Right lobe of liver (tissue), 6 donors: ENCODE results near the gene RARB. TPM values are rescaled to one million over a fixed set of nuclear protein-coding genes. Genes with fewer than 3 reads are reported as not detected.
A peak's percentile ranks its signal among the peaks of the same experiment; 100 is the strongest.

Source experiments
- ATAC-seq, 4 donors: fragments of 200-7000 bp; cut with Tn5 transposase; one replicate each; pipeline ENCODE4 v1.9.1; 2020; ENCODE audit warnings: mild to moderate bottlenecking in 4 of 4, moderate library complexity in 4 of 4
- DNase-seq, 3 donors: peaks; one replicate each; pipeline ENCODE4 v3.0.0-alpha.2; 2020
- H3K27ac ChIP-seq, 3 donors: fragments of 200-600 bp; one replicate each; pipeline ENCODE4 v1.8.0; 2022
- H3K27me3 ChIP-seq, 2 donors: fragments of 200-600 bp; one replicate each; pipeline ENCODE4 v1.8.0; 2022
- H3K36me3 ChIP-seq, 4 donors: fragments of 200-600 bp; sonication (generic) in 1 of 4; one replicate each; pipeline versions ENCODE4 v1.5.1 to v1.8.0; 2017 to 2022; ENCODE audit warnings: control low read depth in 1 of 4
- H3K4me1 ChIP-seq, 4 donors: fragments of 200-600 bp; sonication (generic) in 1 of 4; one replicate each; pipeline versions ENCODE4 v1.5.1 to v1.8.0; 2017 to 2022; ENCODE audit warnings: control low read depth in 1 of 4
- H3K4me3 ChIP-seq, 3 donors: fragments of 200-600 bp; one replicate each; pipeline ENCODE4 v1.8.0; 2022
- H3K9me3 ChIP-seq, 4 donors: fragments of 200-600 bp; sonication (generic) in 1 of 4; one replicate each; pipeline versions ENCODE4 v1.5.1 to v1.8.0; 2017 to 2022; ENCODE audit warnings: control low read depth in 1 of 4
- CTCF ChIP-seq, 4 donors: fragments of 200-600 bp in 3 of 4; fragments of 450-650 bp in 1 of 4; IDR thresholded peaks; one replicate each; pipeline versions ENCODE4 v1.5.1 to v1.8.0; 2016 to 2022; ENCODE audit warnings: antibody characterized with exemption in 4 of 4, mild to moderate bottlenecking in 2 of 4
- POLR2A ChIP-seq: fragments of 450-650 bp; IDR thresholded peaks from one replicate; pipeline ENCODE4 v1.6.1; 2017; ENCODE audit warnings: antibody characterized with exemption, mild to moderate bottlenecking
- WGBS: methylation state at CpG from one replicate; pipeline ENCODE4 v1.1.6; 2018; ENCODE audit warnings: low coverage, low lambda C conversion rate; ENCODE audit not compliant: insufficient coverage; ENCODE audit errors: missing lambda C conversion rate; 5-methylcytosine and 5-hydroxymethylcytosine counted together
- intact Hi-C, 2 donors: fragments of 100-400 bp; cut with DNase I; formaldehyde crosslinking; loops; one replicate each; pipeline versions ENCODE4 v1.11.2 to v1.14.1; 2022
- total RNA-seq, 6 experiments: library from RNA; depleted of rRNA in 2 of 6; stranded (reverse); fragments of >200 nt in 2 of 6; fragmentation: NEBNext Ultra II Directional in 3 of 6; extraction: Animal tissue kit (Norgen Biotek cat#: 25700) in 3 of 6; gene quantifications; one replicate each; pipeline versions ENCODE4 v1.1.0 to v1.2.4, GENCODE V29; 2016 to 2023
- donor health status: DM: no; HTN: yes; CAD: no.
- donor health status: DM: no; HTN: no; CAD: no.
- donor health status: DM: no; HTN: no; CAD: no.
- donor health status: DM: no; HTN: yes; CAD: no.
- donor health status: DM: no; HTN: yes; CAD: no.

RARB gene
- total RNA-seq, 6 experiments from 2014 or later: 1.2 to 2.8 (median 2.1) TPM

- 59% methylated on average over 15 of the region's 19 CpGs for WGBS
- no peak for DNase-seq
- Histone ChIP-seq H3K4me3 (no peak overlapping the region), H3K9me3 (no peaks in the 10 kb centered on the region), H3K27ac (no peak overlapping the region), H3K27me3 (no peaks in the 10 kb centered on the region), H3K36me3 (no peaks in the 10 kb centered on the region), H3K4me1 (no peaks in the 10 kb centered on the region)
- no peak for ATAC-seq
- intact Hi-C loops: no loop called here
- TF ChIP-seq CTCF (IDR thresholded peaks at IDR 0.05) (no peak), POLR2A (no peak)
Measured at GRCh38 chr3:25573386-25574171, 145.5 kb downstream of the RARB start.

GRCh38 chr3:25574172-25574765, 146.2 kb downstream of the RARB start:
- Histone ChIP-seq H3K27me3 (no peaks in the 10 kb centered on the region), H3K36me3 (no peaks in the 10 kb centered on the region), H3K9me3 (no peaks in the 10 kb centered on the region), H3K27ac (no peak overlapping the region), H3K4me1 (no peaks in the 10 kb centered on the region), H3K4me3 (no peak overlapping the region)
- TF ChIP-seq CTCF (IDR thresholded peaks at IDR 0.05) (no peak), POLR2A (no peak)
- 93% methylated on average over 7 of the region's 16 CpGs for WGBS
- peak in 1 of 4 donors; percentile 15 for ATAC-seq
- no peak for DNase-seq
- intact Hi-C loops: no loop called here

GRCh38 chr3:25575001-25575400, 146.9 kb downstream of the RARB start:
- Histone ChIP-seq H3K4me3 (no peak overlapping the region), H3K4me1 (no peaks in the 10 kb centered on the region), H3K27ac (no peak overlapping the region), H3K27me3 (no peaks in the 10 kb centered on the region), H3K36me3 (no peaks in the 10 kb centered on the region), H3K9me3 (no peaks in the 10 kb centered on the region)
- no peak for DNase-seq
- no peak for ATAC-seq
- intact Hi-C loops: no loop called here
- TF ChIP-seq CTCF (IDR thresholded peaks at IDR 0.05) (no peak), POLR2A (no peak)
- WGBS: 80% methylated on average over 1 of the region's 12 CpGs

- no peak for ATAC-seq
Measured at GRCh38 chr3:25576146-25576545, 148.1 kb downstream of the RARB start.

More at GRCh38 chr3:25576146-25576545, 148.1 kb downstream of the RARB start:
- no peak for DNase-seq
- H3K4me1 ChIP-seq: no peaks in the 10 kb centered on the region
- TF ChIP-seq CTCF (IDR thresholded peaks at IDR 0.05) (no peak), POLR2A (no peak)
- no peaks in the 10 kb centered on the region for H3K27me3 ChIP-seq
- no peaks in the 10 kb centered on the region for H3K36me3 ChIP-seq
- intact Hi-C loops: no loop called here
- H3K9me3 ChIP-seq: no peaks in the 10 kb centered on the region
- H3K4me3 ChIP-seq: no peak overlapping the region
- no peak overlapping the region for H3K27ac ChIP-seq
- WGBS: no CpG with 5 or more reads among the region's 4 CpGs
